HepG2 (cell line): ENCODE data around the gene DPP7. TPM values are rescaled to one million over a fixed set of nuclear protein-coding genes. Genes with fewer than 3 reads are reported as not detected.

Experiments used
- CEBPZ ChIP-seq: IDR thresholded peaks from 2 replicates; pipeline ENCODE4 v1.6.1; 2012; ENCODE audit warnings: low read length, improper control_type of control experiment
- MAZ ChIP-seq, 2 experiments: sonication (generic) in 1 of 2; formaldehyde crosslinking in 1 of 2; IDR thresholded peaks; 2 replicates each; pipeline versions ENCODE4 v1.5.0 to v1.6.1; 2012 to 2020; ENCODE audit warnings: low read depth in 2 of 2, mild to moderate bottlenecking in 2 of 2, borderline replicate concordance in 1 of 2, improper control_type of control experiment in 1 of 2, low read length in 1 of 2, missing genetic modification reagents in 1 of 2, moderate library complexity in 1 of 2
- SIX1 ChIP-seq: sonication (generic); formaldehyde crosslinking; IDR thresholded peaks from 2 replicates; pipeline ENCODE4 v1.4.0; 2020; ENCODE audit warnings: missing genetic modification reagents, borderline replicate concordance
- ZNF10 ChIP-seq: sonication (generic); formaldehyde crosslinking; IDR thresholded peaks from 2 replicates; pipeline ENCODE4 v1.4.0; 2020; ENCODE audit warnings: mild to moderate bottlenecking, low read depth, missing genetic modification reagents, borderline replicate concordance
- ZNF17 ChIP-seq: sonication (generic); formaldehyde crosslinking; IDR thresholded peaks from 2 replicates; pipeline ENCODE4 v1.5.0; 2020; ENCODE audit warnings: mild to moderate bottlenecking, missing genetic modification reagents
- ZNF205 ChIP-seq: IDR thresholded peaks from 2 replicates; pipeline ENCODE4 v1.6.1; 2018; ENCODE audit warnings: missing biosample characterization, missing genetic modification reagents
- ZNF557 ChIP-seq: sonication (generic); formaldehyde crosslinking; IDR thresholded peaks from 2 replicates; pipeline ENCODE4 v1.4.0; 2020; ENCODE audit warnings: missing genetic modification reagents
- ZNF614 ChIP-seq: IDR thresholded peaks from 2 replicates; pipeline ENCODE4 v1.6.1; 2018; ENCODE audit warnings: missing biosample characterization, missing genetic modification reagents, inconsistent platforms, borderline replicate concordance
- ZNF740 ChIP-seq: sonication (generic); formaldehyde crosslinking; IDR thresholded peaks from 2 replicates; pipeline ENCODE4 v1.4.0; 2020; ENCODE audit warnings: missing genetic modification reagents
- ZNF792 ChIP-seq: IDR thresholded peaks from 2 replicates; pipeline ENCODE4 v1.6.1; 2016
- ZNF891 ChIP-seq: sonication (generic); formaldehyde crosslinking; IDR thresholded peaks from 2 replicates; pipeline ENCODE4 v1.5.0; 2020; ENCODE audit warnings: mild to moderate bottlenecking, missing genetic modification reagents
- polyA plus RNA-seq, 8 experiments: library from polyadenylated mRNA; depleted of rRNA in 3 of 8; stranded (reverse) in 7 of 8; unstranded in 1 of 8; fragments of >200 nt; fragmentation: Illumina TruSeq in 4 of 8; extraction: Trizol in 4 of 8; gene quantifications; 2 replicates each; pipeline versions ENCODE4 v1.2.1 to v1.2.3, GENCODE V29; 2011 to 2016; ENCODE audit warnings: low read depth in 4 of 8, missing spikeins in 1 of 8, mixed read lengths in 1 of 8; ENCODE audit not compliant: insufficient read depth in 1 of 8
- total RNA-seq, 5 experiments: library from RNA; depleted of rRNA; stranded (reverse); fragments of >200 nt; fragmentation: Illumina TruSeq; extraction: Trizol; gene quantifications; 2 replicates each; pipeline ENCODE4 v1.2.3, GENCODE V29; 2016; ENCODE audit warnings: low read depth in 1 of 5

The DPP7 gene
- total and polyA plus RNA-seq, 2 of the 13 experiments (the other 11 are each of a cell fraction or from before 2014, with no cell fraction given) = 1.2 to 4.5 TPM

- TF ChIP-seq ZNF740 (CRISPR knock-in tag) (no peak), ZNF205 (CRISPR knock-in tag) (no peak), ZNF10 (no peak), ZNF792 (CRISPR knock-in tag) (no peak), MAZ (IDR thresholded peaks at IDR 0.05; ENCODE audit: borderline replicate concordance, low read depth, low read length) (no peak), MAZ (CRISPR knock-in tag; IDR thresholded peaks at IDR 0.05; ENCODE audit: low read depth) (no peak), ZNF891 (CRISPR knock-in tag) (no peak), ZNF17 (no peak), ZNF557 (no peak), CEBPZ (no peak), SIX1 (CRISPR knock-in tag) (0 out of 2 replicates have a peak, but pooled peaks have one; percentile 17), ZNF614 (CRISPR knock-in tag) (0 out of 2 replicates have a peak, but pooled peaks have one; percentile 37)
These were observed 1.5 kb upstream of the DPP7 start (continued) for GRCh38 chr9:137116027-137116507.
